Erythroblast (primary cell): ENCODE measurements around the gene HECTD2.
"Not testable (repeated sequence)": the region's sequence is repeated elsewhere in the genome, so short reads cannot be mapped to it uniquely, and the experiment has no call there.

Experiments
- GATA1 ChIP-seq: IDR thresholded peaks from 2 replicates; pipeline ENCODE4 v1.6.1; 2011; ENCODE audit warnings: low read depth, mild to moderate bottlenecking, control low read depth, low read length, moderate library complexity
- POLR2A ChIP-seq: IDR thresholded peaks from 2 replicates; pipeline ENCODE4 v1.6.1; 2011; ENCODE audit warnings: mild to moderate bottlenecking, low read length

GRCh38 chr10:91560827-91561226, 150.7 kb downstream of the HECTD2 start:
- not testable (repeated sequence) for TF ChIP-seq POLR2A, GATA1
